Bronchial epithelial cell (primary cell): ENCODE measurements around the gene ZNF70. TPM values are rescaled to one million over a fixed set of nuclear protein-coding genes. Genes with fewer than 3 reads are reported as not detected.
A peak's percentile ranks its signal among the peaks of the same experiment; 100 is the strongest.

ENCODE experiments used
- DNase-seq: peaks from one replicate; pipeline ENCODE4 v3.0.0-alpha.2; 2010; ENCODE audit warnings: low read depth
- FAIRE-seq: peaks from 2 replicates; lab custom pipeline; 2011; peaks lifted over from hg19 to GRCh38; lab: Jason Lieb, UNC
- H3K27me3 ChIP-seq: 2 replicates; pipeline ENCODE4 v1.5.1; 2011; ENCODE audit warnings: low read length; ENCODE audit not compliant: control insufficient read depth, insufficient read depth
- H3K36me3 ChIP-seq: 2 replicates; pipeline ENCODE4 v1.5.1; 2011; ENCODE audit warnings: low read length; ENCODE audit not compliant: control insufficient read depth, insufficient read depth
- H3K4me3 ChIP-seq: 2 replicates; pipeline ENCODE4 v1.5.1; 2011; ENCODE audit warnings: mild to moderate bottlenecking, low read depth, low read length, control low read depth
- total RNA-seq: library from RNA; depleted of rRNA; stranded (reverse); fragments of >200 nt; gene quantifications from 2 replicates; pipeline ENCODE4 v1.2.1, GENCODE V29; 2014
- TF ChIP-seq, protein P1 (sequence below): IDR thresholded peaks from 2 replicates; pipeline ENCODE4 v1.5.1; 2011; ENCODE audit warnings: mild to moderate bottlenecking, moderate library complexity, low read length, control low read depth, inconsistent platforms; ENCODE audit not compliant: insufficient read depth, severe bottlenecking

ZNF70 gene
- total RNA-seq, 1 donor from 2014 or later: 1.3 TPM

DNA sequence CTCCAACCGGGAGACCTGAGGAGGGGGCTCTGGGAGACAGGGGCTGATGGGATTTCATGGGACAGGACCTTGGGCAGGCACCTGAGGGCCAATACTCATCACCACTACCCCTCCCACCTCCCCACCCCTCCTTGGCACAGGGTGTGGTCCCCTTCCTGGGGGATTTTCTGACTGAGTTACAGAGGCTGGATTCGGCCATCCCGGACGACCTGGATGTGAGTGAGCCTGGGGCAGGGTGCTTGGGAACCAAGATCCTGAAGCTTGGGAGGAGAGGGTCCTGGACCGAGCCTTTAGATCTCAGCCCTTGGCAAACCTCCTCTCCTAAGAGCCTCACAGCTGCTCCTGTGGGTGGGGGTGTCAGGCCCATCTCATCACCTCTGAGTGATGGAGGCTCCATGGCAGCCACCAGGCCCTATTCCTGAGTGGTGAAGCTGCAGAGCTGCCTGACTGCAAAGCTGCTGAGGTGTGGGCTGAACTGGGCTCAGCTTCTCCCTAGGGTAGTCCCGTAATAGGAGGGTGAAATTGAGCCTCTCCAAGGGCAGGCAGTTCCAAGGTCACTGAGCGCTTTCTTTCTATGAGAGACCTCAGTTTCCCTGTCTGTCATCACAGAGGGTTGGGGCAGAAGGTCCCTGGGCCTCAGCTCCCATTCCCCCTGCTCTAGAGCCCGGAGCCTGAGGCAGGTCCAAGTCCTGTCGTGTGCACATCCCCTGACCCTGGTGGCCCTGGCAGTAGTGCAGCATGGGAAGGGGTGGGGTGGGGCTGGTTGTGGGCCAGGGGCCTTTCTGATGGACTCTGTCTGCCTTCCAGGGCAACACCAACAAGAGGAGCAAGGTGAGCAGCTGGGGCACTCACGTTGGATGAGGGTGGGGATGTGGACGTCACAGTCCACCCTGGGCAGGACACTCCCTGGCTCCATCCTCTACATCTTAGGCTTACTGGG, 53.6 kb downstream of the ZNF70 start:
- no peak for DNase-seq
- FAIRE-seq: peak; percentile 73
- H3K36me3 ChIP-seq: peaks cover 4% of the 10 kb centered on the region

DNA sequence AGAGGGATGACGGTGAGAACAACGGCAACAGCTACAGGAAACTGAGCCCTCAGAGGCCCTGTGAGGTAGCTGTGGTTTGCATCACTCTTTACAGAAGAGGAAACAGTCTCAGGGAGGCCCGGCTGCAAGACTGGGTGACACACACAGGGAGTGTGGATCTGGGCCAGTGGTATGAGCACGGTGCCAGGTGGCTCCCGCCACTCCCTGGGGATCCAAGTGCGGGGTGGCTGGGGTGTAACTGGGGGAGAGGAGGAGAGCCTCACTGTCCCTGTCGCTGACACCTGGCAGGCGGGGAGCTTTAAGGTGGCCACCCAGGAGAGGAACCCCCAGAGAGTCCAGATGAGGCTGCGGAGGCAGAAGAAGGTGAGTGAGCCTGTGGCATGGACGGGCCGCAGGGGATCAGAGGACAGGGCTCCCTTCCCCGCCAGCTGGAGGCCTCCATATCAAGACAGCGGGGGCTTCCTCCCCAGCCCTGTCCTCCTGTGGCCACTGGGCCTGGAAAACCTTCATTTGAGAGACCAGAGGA, 54.5 kb downstream of the ZNF70 start:
- FAIRE-seq (no peak), DNase-seq (no peak)
- H3K27me3 ChIP-seq: no peaks in the 10 kb centered on the region
- H3K4me3 ChIP-seq: no peak overlapping the region
- TF ChIP-seq, protein P1, sequence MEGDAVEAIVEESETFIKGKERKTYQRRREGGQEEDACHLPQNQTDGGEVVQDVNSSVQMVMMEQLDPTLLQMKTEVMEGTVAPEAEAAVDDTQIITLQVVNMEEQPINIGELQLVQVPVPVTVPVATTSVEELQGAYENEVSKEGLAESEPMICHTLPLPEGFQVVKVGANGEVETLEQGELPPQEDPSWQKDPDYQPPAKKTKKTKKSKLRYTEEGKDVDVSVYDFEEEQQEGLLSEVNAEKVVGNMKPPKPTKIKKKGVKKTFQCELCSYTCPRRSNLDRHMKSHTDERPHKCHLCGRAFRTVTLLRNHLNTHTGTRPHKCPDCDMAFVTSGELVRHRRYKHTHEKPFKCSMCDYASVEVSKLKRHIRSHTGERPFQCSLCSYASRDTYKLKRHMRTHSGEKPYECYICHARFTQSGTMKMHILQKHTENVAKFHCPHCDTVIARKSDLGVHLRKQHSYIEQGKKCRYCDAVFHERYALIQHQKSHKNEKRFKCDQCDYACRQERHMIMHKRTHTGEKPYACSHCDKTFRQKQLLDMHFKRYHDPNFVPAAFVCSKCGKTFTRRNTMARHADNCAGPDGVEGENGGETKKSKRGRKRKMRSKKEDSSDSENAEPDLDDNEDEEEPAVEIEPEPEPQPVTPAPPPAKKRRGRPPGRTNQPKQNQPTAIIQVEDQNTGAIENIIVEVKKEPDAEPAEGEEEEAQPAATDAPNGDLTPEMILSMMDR: no peak
- H3K36me3 ChIP-seq: peaks cover 4% of the 10 kb centered on the region

More for the DNA sequence above, 53.6 kb downstream of the ZNF70 start:
- TF ChIP-seq, protein P1: no peak
- Histone ChIP-seq H3K4me3 (no peak overlapping the region), H3K27me3 (no peaks in the 10 kb centered on the region)

DNA sequence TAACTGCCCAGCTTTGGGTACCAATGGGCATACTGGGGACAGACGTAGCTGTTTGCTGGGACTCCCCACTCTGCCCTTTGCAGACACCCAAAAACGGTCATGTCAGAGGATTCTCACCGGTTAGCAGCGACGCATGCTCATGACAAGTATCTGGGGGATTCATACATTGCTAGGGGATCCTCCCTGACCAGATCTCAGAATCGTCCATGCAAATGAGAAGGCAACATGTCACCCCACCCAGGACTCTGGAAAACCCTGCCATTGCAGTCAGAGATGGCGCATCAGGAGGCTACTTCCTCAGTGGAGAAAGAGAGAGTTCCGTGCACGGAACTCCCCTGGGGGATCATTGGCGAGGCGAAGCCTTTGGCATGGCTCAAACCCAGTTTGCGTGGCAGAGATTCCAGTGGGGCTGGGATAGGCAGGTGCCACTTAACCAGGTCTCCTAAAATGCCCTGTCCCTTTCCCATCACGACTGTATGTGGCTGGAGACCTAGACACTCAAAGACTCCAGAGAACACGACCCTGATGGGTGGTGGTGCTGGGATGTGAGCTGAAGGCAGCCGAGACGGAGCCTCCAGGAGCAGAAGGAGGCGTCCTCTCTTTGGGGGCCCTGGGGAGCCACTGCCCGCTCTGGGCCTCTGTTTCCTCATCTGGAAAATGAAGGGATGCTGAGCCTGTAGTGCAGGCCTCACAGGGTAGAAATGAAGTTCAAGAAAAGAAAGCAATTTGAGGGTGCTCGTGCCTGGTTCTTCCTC, 55.2 kb downstream of the ZNF70 start:
- TF ChIP-seq, protein P1: no peak
- peaks cover 4% of the 10 kb centered on the region for H3K36me3 ChIP-seq
- no peak overlapping the region for H3K4me3 ChIP-seq
- no peaks in the 10 kb centered on the region for H3K27me3 ChIP-seq
- no peak for FAIRE-seq
- DNase-seq: no peak

DNA sequence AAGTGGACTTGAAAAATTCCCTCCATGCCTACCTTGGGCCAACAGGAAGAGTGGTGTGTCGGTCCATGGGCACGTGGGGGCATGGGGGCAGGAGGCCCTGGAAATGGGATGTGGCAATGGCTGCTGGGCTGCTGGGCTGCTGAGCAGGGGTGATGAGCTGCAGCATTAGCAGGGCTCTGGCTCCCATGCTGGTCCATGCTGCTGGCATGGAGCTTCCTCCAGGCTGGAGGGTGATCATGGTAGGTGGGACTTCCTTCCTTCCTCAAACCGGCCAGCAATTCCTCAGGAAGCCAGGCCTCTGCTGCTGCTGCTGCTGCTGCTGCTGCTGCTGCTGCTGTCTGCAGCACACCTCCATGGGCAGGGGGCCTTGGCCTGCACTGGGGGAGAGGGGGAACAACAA, 55.8 kb downstream of the ZNF70 start:
- FAIRE-seq: no peak
- Histone ChIP-seq H3K4me3 (no peak overlapping the region), H3K27me3 (no peaks in the 10 kb centered on the region), H3K36me3 (peaks cover 4% of the 10 kb centered on the region)
- no peak for DNase-seq
- TF ChIP-seq, protein P1: no peak

DNA sequence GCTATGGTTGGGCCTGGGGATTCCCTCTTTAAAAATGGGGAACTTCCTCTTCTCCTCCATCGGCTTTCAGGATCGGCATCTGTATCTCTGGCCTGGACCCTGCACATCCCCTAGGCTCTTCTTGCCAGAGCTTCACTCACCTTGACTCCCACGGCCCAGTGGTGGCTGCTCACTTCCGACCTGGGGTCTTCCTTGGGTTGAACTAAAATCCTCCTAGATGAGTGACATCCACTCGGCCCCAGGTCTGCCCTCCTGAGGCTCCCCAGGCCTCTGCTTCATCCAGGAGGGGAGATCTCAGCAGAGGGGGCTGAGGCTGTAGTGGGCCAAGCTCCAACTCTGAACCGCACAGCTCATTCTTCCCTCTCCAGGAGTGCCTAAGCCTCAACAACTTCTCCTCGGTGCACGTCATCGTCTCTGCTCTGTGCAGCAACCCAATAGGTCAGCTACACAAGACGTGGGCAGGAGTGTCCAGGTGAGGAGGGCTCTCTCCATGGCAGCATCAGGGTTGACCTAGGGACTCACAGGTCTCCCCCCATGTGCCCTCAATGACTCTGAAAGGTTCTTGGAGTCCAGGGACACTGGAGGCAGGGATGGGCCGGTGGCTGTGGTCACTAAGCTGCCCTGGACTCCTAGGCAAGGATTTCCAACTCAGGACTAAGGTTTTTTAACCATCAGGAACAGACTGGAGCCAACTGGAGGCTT, 56.8 kb downstream of the ZNF70 start:
- peaks cover 4% of the 10 kb centered on the region for H3K36me3 ChIP-seq
- H3K4me3 ChIP-seq: no peak overlapping the region
- H3K27me3 ChIP-seq: no peaks in the 10 kb centered on the region
- TF ChIP-seq, protein P1: no peak
- FAIRE-seq (peak; percentile 32), DNase-seq (no peak)
